GM19035 (cell line): ENCODE results near the gene DIP2C.

Source experiments
- ATAC-seq: cut with Tn5 transposase; IDR thresholded peaks from one replicate; pipeline ENCODE4 v1.9.1; 2021; ENCODE audit not compliant: unreplicated experiment

Gene DIP2C

DNA sequence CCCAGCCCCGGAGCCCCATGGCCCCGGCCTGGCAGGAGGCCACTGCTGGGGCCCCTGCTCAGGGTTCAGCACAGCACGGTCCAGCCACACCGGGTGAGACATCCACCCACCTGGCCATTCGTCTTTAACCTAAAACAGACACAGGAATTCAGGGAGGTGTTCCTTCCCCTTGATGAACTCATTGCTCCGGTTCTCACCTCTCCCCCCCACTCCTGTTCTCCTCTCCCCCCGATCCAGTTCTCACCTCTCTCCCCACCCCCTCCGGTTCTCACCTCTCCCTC lies 129.8 kb downstream of the DIP2C start:
- ATAC-seq: no peak

DNA sequence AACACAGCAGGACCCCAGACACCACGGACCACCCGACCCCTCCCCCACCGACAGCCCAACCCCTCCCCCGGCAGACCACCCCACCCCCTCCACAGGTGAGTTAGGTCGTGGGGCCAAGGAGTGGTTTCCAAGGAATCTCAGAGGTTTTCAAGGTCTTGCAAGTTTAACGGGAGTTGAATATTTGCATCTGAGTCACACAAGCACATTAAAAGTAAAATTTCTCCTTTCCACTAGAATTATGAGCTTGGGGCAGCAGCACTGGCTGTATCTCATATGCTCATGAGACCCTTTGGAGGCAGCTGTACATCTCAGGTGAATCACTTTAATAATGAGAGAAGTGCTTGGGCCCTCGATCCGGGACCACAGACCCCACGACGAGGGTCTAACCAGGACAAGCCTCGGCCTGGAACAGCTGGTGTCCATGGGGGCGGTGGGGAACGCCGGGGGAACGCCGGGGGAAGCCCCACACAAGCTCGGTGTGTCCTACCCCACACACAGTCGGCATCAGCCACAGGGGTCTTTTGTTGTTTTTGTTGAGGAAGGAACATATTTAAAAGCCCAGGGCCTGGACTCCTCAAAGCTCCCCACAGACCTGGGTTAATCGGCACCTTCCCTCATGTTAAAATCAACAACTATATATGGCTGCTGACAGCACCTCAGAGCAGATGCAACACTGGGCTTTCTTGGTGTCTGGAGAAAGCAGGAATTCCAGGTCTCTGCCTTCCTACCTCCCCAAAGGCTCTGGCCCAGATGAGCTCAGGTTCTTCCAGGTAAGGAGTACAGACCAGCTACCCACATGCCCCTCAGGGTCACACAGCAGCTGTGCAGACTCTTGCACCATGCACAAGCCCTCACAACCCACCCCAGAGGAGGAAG lies 130.3 kb downstream of the DIP2C start:
- no peak for ATAC-seq

DNA sequence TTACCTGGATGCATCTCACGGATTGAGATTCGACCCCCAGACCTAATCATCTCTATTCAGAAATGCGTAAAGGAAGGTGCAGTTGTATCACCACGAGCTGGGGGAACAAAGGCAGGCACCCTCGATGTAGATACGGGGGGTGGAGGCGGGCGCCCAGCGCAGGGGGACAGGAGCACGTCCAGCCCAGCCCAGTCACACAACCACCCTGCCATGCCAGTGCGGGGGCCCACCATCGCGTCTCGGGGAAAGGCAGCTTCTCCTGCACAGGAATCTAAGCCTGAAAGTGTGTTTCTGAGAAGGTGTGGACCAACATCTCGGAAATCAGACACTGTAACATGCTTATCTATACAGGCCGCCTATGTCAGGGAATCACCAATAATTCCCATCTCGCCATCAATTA lies 131.1 kb downstream of the DIP2C start:
- no peak for ATAC-seq

DNA sequence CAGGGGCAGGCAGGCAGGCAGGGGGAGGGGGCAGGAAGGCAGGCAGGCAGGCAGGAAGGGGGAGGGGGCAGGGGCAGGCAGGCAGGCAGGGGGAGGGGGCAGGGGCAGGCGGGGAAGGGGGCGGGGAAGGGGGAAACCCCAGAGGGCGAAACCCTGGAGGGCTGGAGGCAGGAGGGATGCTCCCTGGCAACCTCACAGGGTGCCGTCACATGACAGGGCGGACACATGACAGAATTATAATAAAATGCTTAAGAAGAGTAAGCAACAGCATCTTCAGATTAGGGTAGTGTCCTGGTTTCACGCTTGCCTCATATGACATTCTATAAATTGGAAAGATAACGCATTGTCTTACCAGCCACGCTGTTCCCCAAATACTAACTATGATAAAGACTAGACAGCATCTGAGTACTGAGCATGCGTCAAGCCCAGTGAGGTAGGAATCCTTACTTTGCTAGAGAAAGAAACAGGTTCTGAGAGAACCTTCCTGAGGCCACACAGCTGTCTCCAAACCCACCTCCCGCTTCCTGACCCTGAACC lies 131.6 kb downstream of the DIP2C start:
- ATAC-seq: no peak

DNA sequence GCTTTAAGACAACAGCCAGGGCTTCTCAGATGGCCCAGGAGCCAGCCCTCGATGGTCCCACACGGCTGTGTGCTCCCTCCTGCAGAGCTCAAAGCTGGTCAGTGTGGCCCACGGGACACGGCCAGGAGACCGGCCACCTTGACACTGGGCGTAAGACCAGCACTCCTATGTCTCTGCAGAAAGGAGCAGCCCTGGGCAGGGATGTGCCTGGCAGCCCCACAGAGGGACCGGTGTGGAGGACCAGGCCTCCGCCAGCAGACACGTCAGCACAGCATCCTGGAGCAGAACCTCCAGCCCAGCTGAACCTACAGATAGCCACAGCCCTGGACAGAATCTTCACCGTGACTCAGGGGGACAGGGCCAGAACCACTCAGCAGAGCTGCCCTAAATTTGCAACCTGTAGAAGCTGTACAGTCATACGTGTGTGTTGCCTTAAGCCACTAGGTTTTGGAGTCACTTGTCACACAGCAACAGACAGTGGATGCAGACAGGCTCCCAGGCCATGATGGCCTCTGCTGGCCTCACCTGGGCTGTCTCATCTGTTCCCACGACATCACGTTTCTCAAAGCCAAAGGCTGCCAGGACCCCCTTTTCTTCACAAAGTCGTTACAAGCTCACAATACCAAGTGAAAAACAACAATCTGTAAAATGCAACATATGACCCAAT lies 132.4 kb downstream of the DIP2C start:
- no peak for ATAC-seq

DNA sequence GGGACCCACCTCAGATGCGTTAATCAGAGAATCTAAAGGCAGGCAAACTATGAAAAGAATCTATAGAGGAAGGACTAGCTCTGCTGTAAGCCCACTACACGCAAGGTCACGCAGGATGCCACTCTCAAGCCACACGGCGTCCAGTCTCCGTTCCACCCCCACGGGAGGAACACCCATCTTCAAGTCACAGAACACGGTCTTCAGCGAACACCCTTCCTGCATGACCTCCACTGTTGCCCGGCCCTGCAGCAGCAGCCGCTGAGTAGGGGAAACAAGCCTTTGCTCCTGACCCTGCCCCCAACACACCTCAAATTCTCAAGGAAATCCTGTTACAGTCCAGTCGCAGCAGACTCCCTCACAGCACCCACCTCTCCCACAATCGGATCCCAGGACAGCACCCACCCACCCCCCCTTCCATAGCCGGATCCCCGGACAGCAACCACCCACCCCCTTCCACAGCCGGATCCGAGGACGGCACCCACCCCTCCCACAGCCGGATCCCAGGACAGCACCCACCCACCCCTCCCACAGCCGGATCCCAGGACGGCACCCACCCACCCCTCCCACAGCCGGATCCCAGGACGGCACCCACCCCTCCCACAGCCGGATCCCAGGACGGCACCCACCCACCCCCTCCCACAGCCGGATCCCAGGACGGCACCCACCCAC lies 133.7 kb downstream of the DIP2C start:
- no peak for ATAC-seq

DNA sequence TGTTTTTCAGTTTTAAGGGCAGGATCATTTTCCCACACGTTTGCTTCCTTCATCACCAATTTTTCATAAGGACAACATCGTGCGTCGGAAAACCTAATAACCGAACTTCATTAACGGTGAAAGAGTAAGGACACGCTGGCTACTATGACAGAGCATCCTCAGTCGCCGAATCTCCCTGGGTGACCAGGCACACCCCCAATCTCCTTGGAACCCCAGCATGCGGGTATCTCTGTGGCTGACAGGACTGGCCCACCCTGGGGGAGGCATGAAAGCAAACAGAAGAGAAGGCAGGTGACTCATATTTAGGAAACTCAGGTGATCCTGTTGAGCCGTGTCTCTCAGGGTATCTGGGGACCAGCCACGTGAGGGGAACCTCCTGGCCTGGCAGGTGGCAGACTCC lies 134.2 kb downstream of the DIP2C start:
- no peak for ATAC-seq

DNA sequence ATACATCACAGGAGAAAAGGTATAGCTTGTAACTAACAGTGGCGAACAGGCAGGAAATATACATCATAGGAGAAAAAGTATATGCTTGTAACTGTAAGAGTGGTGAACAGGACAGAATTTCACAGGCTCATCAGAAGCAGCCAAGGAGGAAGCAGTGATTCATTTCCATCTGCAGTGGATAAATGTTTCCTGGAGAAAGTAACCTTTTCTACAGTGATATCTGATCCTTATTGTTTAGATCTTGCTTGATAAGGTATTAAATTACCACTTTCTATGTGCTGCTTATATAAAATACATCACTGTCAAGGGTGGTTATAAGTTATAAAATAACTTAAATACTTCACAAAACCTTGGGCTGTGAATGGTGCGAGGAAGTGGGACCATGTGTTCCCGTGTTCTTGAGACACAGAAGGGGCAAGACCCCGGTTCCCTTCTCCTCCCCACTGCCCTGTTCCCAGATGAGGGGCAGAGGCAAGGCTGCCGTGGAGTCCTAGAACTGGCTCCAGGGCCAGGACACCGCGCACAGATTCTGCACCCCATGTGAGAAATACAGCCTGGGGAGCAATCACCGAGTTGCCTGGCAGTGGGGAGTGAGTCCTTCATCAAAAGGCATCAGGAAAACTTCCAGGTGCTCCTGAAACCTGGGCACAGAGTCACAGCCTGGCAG lies 135.2 kb downstream of the DIP2C start:
- ATAC-seq: no peak

DNA sequence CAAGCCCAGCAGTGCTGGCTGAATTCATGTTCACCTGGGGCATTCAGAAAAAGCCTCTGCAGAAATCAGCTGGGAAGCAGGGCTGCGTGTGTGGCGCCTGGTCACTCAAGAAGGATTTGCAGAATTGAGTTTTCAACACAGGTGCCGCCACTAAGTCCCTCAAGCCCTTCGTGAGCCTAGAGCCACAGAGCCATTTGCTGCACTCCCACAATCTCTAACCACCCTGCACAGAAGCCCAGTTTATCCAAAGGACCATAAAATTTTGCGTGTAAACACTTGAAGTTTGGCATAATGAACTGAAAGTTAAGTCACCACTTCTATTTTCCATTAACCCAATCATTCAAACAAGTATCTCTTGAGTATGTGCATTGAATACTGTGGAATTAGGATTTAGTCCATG lies 136.2 kb downstream of the DIP2C start:
- no peak for ATAC-seq

DNA sequence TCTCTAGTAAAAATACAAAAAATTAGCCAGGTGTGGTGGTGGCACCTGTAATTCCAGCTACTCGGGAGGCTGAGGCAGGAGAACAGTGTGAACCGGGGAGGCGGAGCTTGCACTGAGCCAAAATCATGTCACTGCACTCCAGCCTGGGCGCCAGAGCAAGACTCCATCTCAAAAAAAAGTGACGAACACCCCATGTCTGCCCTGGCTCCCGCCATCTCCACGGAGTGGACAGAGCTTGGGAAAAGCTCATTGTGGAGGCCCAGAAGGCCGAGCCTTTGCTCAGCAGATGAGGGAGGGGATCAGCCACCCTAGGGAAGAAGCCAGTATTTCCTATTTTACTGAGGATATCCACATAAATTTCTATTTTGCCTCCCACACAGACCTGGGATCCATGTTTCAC lies 136.8 kb downstream of the DIP2C start:
- ATAC-seq: no peak

DNA sequence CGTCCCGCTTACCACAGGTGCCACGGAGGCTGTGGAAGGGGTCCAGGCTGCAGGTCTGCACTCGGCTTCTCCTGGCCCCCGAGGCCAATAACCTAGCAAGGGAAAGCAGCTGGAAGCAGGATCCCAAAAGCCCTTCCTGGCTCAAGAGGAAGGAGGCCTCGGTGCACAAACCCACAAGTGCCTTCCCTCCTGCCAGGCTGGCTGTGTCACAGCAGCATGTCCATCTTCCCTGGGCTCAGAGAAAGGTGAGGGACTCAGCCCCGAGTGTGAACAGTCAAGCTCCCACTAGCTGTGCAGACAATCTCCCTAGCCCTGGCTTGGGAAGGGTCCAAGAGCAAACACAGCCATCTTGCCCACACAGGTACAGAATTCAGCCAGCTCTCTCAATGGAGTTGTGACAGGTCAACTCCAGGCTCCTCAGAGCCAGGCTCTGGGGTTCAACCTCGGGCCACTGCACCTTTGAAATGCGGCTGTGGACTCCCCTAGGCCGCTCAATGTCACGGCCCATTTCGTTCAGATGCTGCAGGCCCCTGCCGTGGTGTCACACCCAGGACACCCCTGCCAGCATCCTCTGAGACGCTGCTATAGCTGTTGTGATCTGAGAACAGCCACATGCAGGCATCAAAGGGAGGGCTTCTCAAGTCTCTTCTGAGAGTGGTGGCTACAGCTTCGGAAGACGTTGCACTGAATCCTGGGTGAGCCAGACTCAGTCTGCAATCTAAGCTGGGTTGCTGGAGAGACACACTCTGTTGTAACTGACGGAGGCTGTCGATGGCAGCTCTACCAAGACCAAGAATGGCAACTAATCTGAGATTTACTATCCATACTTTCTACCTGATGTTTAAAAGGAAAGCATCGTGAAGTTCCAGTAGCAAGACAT lies 137.9 kb downstream of the DIP2C start:
- no peak for ATAC-seq

DNA sequence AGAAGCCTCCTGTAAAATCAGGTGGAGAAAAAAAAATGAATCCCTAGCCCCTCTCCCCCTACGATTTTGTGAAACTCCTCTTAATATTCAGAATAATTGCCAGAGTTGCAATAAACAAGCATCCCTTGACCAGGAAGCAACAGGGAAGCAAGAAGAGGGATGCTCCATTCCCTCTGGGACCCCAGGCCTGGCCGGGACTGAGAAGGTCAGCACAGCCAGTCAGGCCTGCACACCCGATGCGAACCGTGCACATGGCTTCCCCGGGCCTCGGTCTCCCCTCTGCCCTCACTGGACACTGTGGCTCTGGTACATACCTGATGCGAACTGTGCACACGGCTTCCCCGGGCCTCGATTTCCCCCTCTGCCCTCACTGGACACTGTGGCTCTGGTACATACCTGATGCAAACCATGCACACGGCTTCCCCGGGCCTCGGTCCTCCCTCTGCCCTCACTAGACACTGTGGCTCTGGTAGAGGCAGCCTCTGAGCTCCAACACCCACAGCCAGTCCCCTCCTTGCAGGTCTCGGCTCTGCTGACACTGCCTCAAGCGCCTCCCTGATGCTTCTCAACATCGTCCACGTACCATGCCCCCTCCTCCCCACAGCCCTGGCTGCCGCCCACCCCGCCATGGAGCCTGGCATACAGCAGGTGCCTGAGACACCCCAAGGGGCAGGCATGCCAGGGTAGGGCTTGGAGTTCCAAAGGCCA lies 138.6 kb downstream of the DIP2C start:
- ATAC-seq: no peak

DNA sequence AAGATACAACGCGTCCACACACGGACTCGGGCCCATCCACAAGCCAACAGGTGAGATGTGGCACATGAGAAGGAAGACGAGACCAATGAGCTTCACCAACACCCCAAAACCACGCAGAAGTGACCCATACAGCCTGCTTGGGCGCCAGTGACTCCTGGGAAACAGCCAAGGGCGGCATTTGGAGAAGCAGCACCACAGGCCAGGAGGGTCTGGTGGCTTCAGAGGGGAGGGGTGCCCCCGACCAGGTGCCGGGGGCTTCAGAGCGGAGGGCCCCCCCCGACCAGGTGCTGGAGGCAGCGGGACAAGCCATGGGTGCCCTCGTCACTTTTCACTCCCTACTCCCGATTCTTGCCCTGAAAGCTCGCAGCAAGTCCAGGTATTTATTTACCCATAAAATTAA lies 140.1 kb downstream of the DIP2C start:
- ATAC-seq: no peak

DNA sequence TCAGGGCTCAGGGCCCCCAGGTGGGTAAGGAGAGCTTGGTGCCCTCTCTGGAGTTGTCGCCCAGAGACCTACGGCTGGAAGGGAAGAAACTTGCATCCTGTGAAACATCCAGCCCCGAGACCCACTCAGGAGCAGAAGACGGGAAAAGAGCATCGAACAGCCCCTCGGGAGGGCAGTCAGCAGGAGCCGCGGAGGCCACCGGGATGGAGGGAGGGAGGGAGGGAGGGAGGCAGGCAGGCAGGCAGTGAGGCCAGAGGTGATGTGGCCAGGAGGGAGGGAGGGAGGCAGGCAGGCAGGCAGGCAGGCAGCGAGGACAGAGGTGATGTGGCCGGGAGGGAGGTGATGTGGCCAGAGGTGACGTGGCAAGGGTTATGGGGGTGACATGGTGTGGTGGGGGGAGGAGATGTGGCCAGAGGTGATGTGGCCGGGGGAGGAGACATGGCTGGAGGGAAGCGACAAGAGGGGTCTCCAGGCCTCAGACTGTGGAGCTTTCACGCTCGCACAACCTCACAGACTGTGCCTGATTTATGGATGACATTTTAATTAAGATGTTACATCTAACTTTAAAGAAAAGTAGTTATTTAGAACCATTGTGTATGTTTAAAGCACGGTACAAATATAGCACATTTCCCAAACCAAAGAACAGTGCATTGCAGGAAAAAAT lies 141.1 kb downstream of the DIP2C start:
- ATAC-seq: no peak

DNA sequence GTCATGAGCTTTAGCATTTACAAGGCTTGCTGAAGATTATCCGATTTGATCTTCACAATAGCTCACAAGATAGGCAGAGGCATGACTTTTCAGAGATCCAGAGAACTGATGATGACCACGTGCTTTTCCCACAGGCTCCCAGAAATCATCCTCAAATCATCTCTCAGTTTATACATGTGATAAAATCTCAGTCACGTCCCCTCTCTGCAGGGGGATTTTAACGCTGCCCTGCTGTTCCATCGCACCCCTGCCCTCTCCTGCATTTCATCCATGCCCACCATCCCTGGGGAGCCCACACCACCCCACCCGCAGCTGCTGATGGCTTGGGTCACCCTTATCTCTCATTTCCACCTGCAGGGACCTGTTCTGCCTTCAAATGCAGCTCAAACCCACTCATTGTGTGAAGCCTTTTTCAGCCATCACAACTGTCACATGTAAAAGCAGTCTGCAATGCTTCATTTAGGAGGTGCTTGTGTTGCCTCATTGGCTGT lies 141.8 kb downstream of the DIP2C start:
- ATAC-seq: no peak

DNA sequence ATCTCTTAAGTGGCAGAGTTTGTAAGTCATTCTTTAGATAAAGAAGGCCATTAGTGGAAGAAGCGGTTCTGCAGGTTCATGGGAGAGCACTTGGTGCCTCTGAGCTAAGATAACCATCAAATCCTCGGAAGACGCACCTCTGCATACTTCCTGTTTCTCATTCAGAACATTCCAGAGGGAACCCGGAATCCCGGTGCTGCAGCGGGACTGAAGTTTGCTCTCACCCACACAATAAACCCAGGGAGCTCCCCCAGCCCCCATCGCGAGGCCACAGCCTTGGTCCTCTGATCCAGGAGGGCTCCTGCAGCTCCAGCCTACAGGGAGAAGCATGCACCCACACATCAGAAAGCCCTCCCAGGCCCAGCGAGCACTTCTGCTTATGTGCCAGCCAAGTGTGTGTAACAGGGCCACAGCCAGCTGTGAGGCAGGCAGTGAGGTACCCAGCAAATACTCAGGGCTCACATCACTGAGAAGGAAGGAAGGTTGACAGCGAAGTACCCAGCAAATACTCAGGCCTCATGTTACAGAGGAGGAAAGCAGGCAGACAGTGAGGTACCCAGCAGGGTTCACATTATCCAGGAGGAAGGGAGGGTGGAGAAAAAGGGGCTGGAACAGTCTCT lies 142.4 kb downstream of the DIP2C start:
- ATAC-seq: no peak

DNA sequence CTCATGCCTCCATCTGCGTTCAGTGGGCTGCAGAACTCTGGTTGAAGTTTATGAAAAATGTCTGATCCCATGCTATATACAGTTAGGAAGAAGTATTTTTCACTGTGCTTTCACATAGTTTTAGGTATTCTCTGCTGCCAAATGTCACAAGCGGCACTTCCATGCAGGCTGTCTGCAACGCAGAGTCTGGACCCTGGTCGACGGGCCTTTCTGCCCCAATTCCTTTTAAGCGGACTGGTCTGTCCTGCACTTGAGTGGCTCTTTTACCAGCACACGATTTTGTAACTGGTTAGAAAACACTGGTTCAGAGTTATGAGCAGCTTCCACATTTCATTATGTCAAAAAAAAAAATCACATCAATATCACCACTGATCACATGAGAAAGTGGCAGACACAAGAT lies 143.0 kb downstream of the DIP2C start:
- ATAC-seq: no peak

DNA sequence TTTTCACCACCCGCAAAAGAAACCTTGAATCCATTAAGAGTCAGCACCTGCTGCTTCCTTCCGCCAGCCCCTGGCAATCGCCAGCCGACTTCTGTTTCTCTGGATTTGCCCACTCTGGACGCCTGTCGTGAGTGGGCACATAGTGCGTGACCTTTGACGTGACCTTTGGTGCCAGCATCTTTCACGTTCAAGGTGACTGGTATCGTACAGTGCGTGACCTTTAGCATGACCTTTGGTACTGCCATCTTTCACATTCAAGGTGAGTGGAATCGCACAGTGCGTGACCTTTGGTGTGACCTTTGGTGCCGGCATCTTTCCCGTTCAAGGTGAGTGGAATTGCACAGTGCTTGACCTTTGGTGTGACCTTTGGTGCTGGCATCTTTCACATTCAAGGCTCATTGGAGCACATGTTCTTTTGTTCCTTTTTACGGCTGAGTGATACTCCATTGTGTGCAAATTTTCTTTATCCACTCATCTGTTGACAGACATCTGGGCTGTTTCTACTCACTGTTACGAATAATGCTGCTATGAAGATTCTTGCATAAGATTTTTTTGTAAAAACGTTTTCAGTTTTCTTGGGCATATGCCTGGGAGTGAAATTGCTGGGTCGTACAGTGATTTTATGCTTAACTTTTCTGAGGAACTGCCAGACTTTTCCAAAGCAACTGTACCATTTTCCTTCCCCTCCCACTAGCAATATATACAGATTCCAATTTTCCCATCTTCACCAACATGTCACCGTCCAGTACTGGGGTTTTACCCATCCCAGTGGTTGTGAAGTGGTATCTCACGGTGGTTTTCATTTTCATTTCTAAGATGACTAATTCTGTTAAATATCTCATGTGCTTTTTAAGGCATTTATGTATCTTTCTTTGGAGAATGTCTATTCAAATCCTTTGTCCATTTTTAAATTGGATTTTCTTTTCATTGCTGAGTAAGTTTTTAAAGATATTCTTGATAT lies 145.3 kb downstream of the DIP2C start:
- ATAC-seq: no peak
